HFF-Myc (cell line): ENCODE measurements around the gene KCNJ5.

ENCODE experiments used
- DNase-seq: peaks from one replicate; pipeline ENCODE4 v3.0.0-alpha.2; 2011; ENCODE audit warnings: low read depth; ENCODE audit errors: extremely low read depth
- H3K4me3 ChIP-seq: replicated peaks from 2 replicates; pipeline ENCODE4 v1.5.1; 2011; ENCODE audit warnings: low read depth, mild to moderate bottlenecking, control low read depth, low read length
- CTCF ChIP-seq: IDR thresholded peaks from 2 replicates; pipeline ENCODE4 v1.5.1; 2012; ENCODE audit warnings: mild to moderate bottlenecking, low read depth, low read length, control low read depth; ENCODE audit errors: missing control alignments

The KCNJ5 gene

GRCh38 chr11:128910576-128910975, 19.4 kb downstream of the KCNJ5 start:
- no peak for TF ChIP-seq CTCF
- H3K4me3 ChIP-seq, result no peak overlapping the region
- no peak for DNase-seq

- no peak for DNase-seq
- H3K4me3 ChIP-seq, result no peak overlapping the region
Measured at GRCh38 chr11:128911239-128911638, 20.1 kb downstream of the KCNJ5 start.

GRCh38 chr11:128911701-128912100, 20.5 kb downstream of the KCNJ5 start:
- no peak overlapping the region for H3K4me3 ChIP-seq
- no peak for TF ChIP-seq CTCF
- no peak for DNase-seq

More at GRCh38 chr11:128911239-128911638, 20.1 kb downstream of the KCNJ5 start:
- TF ChIP-seq CTCF, result no peak

- H3K4me3 ChIP-seq, result no peak overlapping the region
- no peak for TF ChIP-seq CTCF
- no peak for DNase-seq
Measured at GRCh38 chr11:128913806-128914205, 22.6 kb downstream of the KCNJ5 start.

GRCh38 chr11:128914216-128915148, 23.3 kb downstream of the KCNJ5 start:
- no peak overlapping the region for H3K4me3 ChIP-seq
- no peak for TF ChIP-seq CTCF
- DNase-seq, result no peak

GRCh38 chr11:128915149-128915521, 24.0 kb downstream of the KCNJ5 start:
- DNase-seq, result no peak
- H3K4me3 ChIP-seq, result no peak overlapping the region
- no peak for TF ChIP-seq CTCF
